Calu3 (cell line): ENCODE data around the gene PLCG2. TPM values are rescaled to one million over a fixed set of nuclear protein-coding genes. Genes with fewer than 3 reads are reported as not detected.
A peak's percentile ranks its signal among the peaks of the same experiment; 100 is the strongest.

Experiments
- BruUV-seq: library from RNA; stranded (reverse); fragments of 400-500 nt; replicated peaks from 2 replicates; lab custom pipeline; 2021; lab: Mats Ljungman, UMichigan
- CTCF ChIA-PET: fragments of 300-600 bp; sonication (Branson Sonifier 250); formaldehyde crosslinking; loops from one replicate; lab custom pipeline; 2022; ENCODE audit warnings: antibody characterized with exemption; lab: Charles Lee
- DNase-seq: peaks from one replicate; pipeline ENCODE4 v3.0.0; 2022
- H3K27ac Mint-ChIP-seq: one replicate; pipeline ENCODE4 v1.8.0; 2022; ENCODE audit warnings: mixed read lengths; ENCODE audit not compliant: unreplicated experiment
- H3K27me3 Mint-ChIP-seq: one replicate; pipeline ENCODE4 v1.8.0; 2022; ENCODE audit warnings: mixed read lengths; ENCODE audit not compliant: unreplicated experiment
- H3K36me3 Mint-ChIP-seq: one replicate; pipeline ENCODE4 v1.8.0; 2022; ENCODE audit warnings: mild to moderate bottlenecking, moderate library complexity, mixed read lengths; ENCODE audit not compliant: insufficient read depth, unreplicated experiment
- H3K4me1 Mint-ChIP-seq: one replicate; pipeline ENCODE4 v1.8.0; 2022; ENCODE audit warnings: mild to moderate bottlenecking, low read depth, mixed read lengths; ENCODE audit not compliant: unreplicated experiment
- H3K4me3 Mint-ChIP-seq: one replicate; pipeline ENCODE4 v1.8.0; 2022; ENCODE audit warnings: mild to moderate bottlenecking, low read depth, moderate library complexity, mixed read lengths; ENCODE audit not compliant: unreplicated experiment
- H3K9me3 Mint-ChIP-seq: one replicate; pipeline ENCODE4 v1.8.0; 2022; ENCODE audit warnings: low read depth, mixed read lengths; ENCODE audit not compliant: unreplicated experiment
- CTCF ChIP-seq: fragments of 200-600 bp; IDR thresholded peaks from one replicate; pipeline ENCODE4 v1.8.0; 2022; ENCODE audit warnings: antibody characterized with exemption; ENCODE audit not compliant: unreplicated experiment
- intact Hi-C: fragments of 100-400 bp; cut with micrococcal nuclease; formaldehyde crosslinking; loops from one replicate; pipeline ENCODE4 v1.10.0; 2022; ENCODE audit not compliant: unreplicated experiment
- total RNA-seq: library from RNA; stranded (reverse); gene quantifications from 2 replicates; pipeline ENCODE4 v1.2.3, GENCODE V29; 2022

PLCG2 gene
- total RNA-seq, 1 experiment from 2014 or later: 3.4 TPM

DNA sequence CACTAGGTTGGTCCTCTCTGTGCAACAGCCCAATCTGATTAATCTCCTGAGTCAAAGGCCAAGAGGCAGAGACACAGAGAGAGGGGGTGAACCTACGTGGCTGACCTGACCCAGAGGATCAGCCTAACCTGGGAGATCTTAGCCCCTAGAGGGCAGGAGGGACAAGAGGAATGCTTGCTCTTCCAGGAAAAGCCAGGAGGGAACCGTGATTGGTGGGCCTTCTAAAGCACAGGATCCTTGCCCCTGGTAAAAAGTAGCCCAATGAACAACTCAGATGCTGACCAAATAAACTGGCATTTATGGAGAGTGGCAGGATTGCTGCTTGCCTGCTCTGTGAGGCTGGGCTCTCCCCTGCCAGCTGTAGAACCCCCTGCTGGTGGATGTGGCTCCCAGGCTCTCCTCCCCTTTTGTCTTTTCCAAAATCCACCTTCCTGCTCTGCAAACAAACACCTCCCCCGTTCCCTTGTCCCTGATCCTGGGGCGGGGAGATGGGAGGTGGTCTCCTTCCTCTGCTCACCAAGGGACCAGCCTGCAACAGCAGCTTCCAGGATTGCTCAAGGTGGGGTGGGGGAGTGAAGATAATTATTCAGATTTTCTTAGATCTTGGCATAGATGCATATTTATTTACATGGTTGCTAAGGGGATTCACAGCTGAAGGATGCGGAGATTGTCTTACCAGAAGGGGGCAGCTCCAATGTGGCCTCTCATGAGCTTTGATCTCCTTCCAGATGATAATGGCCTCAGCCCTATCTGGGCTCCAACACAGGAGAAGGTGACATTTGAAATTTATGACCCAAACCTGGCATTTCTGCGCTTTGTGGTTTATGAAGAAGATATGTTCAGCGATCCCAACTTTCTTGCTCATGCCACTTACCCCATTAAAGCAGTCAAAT is 160.3 kb downstream of the PLCG2 start:
- H3K4me3 Mint-ChIP-seq: no peak overlapping the region
- H3K27me3 Mint-ChIP-seq: peaks cover 32% of the 10 kb centered on the region
- H3K9me3 Mint-ChIP-seq: no peaks in the 10 kb centered on the region
- H3K27ac Mint-ChIP-seq: no peak overlapping the region
- no peaks in the 10 kb centered on the region for H3K36me3 Mint-ChIP-seq
- H3K4me1 Mint-ChIP-seq: peaks cover 11% of the 10 kb centered on the region
- TF ChIP-seq CTCF: no peak
- no TSS peak for BruUV-seq
- CTCF ChIA-PET: interaction anchor here (1.1 to 2.6 kb wide), 2 partner anchors 58 to 291 kb away, joined by 4 to 18 read pairs; no protein-coding TSS in a partner anchor
- intact Hi-C loops: loop anchor here (1.0 to 2.0 kb wide), 5 partner anchors 49 to 517 kb away; no protein-coding TSS in a partner anchor
- no peak for DNase-seq

- Mint-ChIP-seq H3K4me1 (peaks cover 11% of the 10 kb centered on the region), H3K27ac (no peak overlapping the region), H3K4me3 (no peak overlapping the region), H3K9me3 (no peaks in the 10 kb centered on the region), H3K36me3 (no peaks in the 10 kb centered on the region), H3K27me3 (peaks cover 31% of the 10 kb centered on the region)
- CTCF ChIA-PET: interaction anchor here (0.5 to 2.6 kb wide), 6 partner anchors 15 to 515 kb away, joined by 3 to 18 read pairs (median 6); no protein-coding TSS in a partner anchor
- BruUV-seq: no TSS peak
- intact Hi-C loops: loop anchor here (1.0 to 2.0 kb wide), 5 partner anchors 51 to 516 kb away; no protein-coding TSS in a partner anchor
- peak; percentile 47 for TF ChIP-seq CTCF
- peak; percentile 58 for DNase-seq
Observed at GRCh38 chr16:81940781-81941560, 161.9 kb downstream of the PLCG2 start.

GRCh38 chr16:81942007-81942601 is 163.0 kb downstream of the PLCG2 start:
- no peak overlapping the region for H3K4me3 Mint-ChIP-seq
- CTCF ChIA-PET: interaction anchor here (0.9 to 1.1 kb wide), 2 partner anchors 16 to 1340 kb away, joined by 3 read pairs; no protein-coding TSS in a partner anchor
- intact Hi-C loops: no loop called here

More at GRCh38 chr16:81942007-81942601, 163.0 kb downstream of the PLCG2 start:
- Mint-ChIP-seq H3K27me3 (peaks cover 23% of the 10 kb centered on the region), H3K27ac (no peak overlapping the region), H3K9me3 (no peaks in the 10 kb centered on the region), H3K4me1 (peaks cover 11% of the 10 kb centered on the region), H3K36me3 (no peaks in the 10 kb centered on the region)
- no peak for DNase-seq
- no TSS peak for BruUV-seq
- TF ChIP-seq CTCF: no peak
